ENCODE data around the gene STX18. TPM values are rescaled to one million over a fixed set of nuclear protein-coding genes. Genes with fewer than 3 reads are reported as not detected.
A peak's percentile ranks its signal among the peaks of the same experiment; 100 is the strongest.

The STX18 gene
- 10 to 100 TPM; 27.5 to 37.1 (median 29.8) TPM for total RNA-seq (2021; fragmentation: NEBNext Ultra II Directional; extraction: Animal tissue kit (Norgen Biotek cat#: 25700))
- long read RNA-seq, transcript STX18-201 (11 exons, 2,138 nt) = major isoform, 62 of 66 reads
- long read RNA-seq, partial matches to known transcripts = 1 of 66 reads
- long read RNA-seq, other reads (novel, unspliced or antisense) = 3 of 66 reads

GRCh38 chr4:4541661-4542570, at the start of gene STX18:
Gene STX18 (minus strand): TSS chr4:4542048. CDS start chr4:4541964, 84 bp downstream.
- Mint-ChIP-seq H3K36me3 (ENCODE audit: low read depth) (peaks cover 9% of the 10 kb centered on the region), H3K4me3 (peak within 1 kb of the TSS; percentile 98), H3K27me3 (ENCODE audit: insufficient read depth) (peaks cover 2% of the 10 kb centered on the region; the same call in 1 of the 2 replicates), H3K9me3 (no peaks in the 10 kb centered on the region), H3K27ac (peak within 1 kb of the TSS; percentile 99), H3K4me1 (ENCODE audit: low read depth) (peaks cover 43% of the 10 kb centered on the region)
- no peak for TF ChIP-seq CTCF (IDR thresholded peaks at IDR 0.05)
- peak; percentile 74 for DNase-seq

GRCh38 chr4:4591071-4591470, 49.2 kb upstream of the STX18 start:
- no peak for DNase-seq
- peak overlapping the region; percentile 93 for H3K27ac Mint-ChIP-seq
- no peak for TF ChIP-seq CTCF (IDR thresholded peaks at IDR 0.05)
- peak overlapping the region; percentile 69 for H3K4me3 Mint-ChIP-seq
- peaks cover 36% of the 10 kb centered on the region for H3K9me3 Mint-ChIP-seq
- H3K36me3 Mint-ChIP-seq (ENCODE audit: low read depth) = peaks cover 42% of the 10 kb centered on the region
- H3K4me1 Mint-ChIP-seq (ENCODE audit: low read depth) = peaks cover 37% of the 10 kb centered on the region
- no peaks in the 10 kb centered on the region; the same call in 1 of the 2 replicates for H3K27me3 Mint-ChIP-seq (ENCODE audit: insufficient read depth)

GRCh38 chr4:4590546-4590945, 48.7 kb upstream of the STX18 start:
- Mint-ChIP-seq H3K4me1 (ENCODE audit: low read depth) (peaks cover 42% of the 10 kb centered on the region), H3K36me3 (ENCODE audit: low read depth) (peaks cover 37% of the 10 kb centered on the region), H3K4me3 (peak overlapping the region; percentile 69), H3K27ac (peak overlapping the region; percentile 93), H3K27me3 (ENCODE audit: insufficient read depth) (no peaks in the 10 kb centered on the region; the same call in 1 of the 2 replicates), H3K9me3 (peaks cover 31% of the 10 kb centered on the region)
- DNase-seq = peak; percentile 13
- TF ChIP-seq CTCF (IDR thresholded peaks at IDR 0.05) = no peak

- Mint-ChIP-seq H3K27ac (peak overlapping the region; percentile 87), H3K4me3 (peak overlapping the region; percentile 74), H3K27me3 (ENCODE audit: insufficient read depth) (no peaks in the 10 kb centered on the region), H3K36me3 (ENCODE audit: low read depth) (peaks cover 11% of the 10 kb centered on the region), H3K9me3 (peaks cover 11% of the 10 kb centered on the region; the same call in 1 of the 2 replicates), H3K4me1 (ENCODE audit: low read depth) (peaks cover 47% of the 10 kb centered on the region)
- peak; percentile 82 for DNase-seq
- no peak for TF ChIP-seq CTCF (IDR thresholded peaks at IDR 0.05)
These were observed 43.3 kb upstream of the STX18 start for GRCh38 chr4:4585012-4585670.

- peaks cover 11% of the 10 kb centered on the region; the same call in 1 of the 2 replicates for H3K9me3 Mint-ChIP-seq
- peaks cover 46% of the 10 kb centered on the region for H3K4me1 Mint-ChIP-seq (ENCODE audit: low read depth)
- no peaks in the 10 kb centered on the region for H3K27me3 Mint-ChIP-seq (ENCODE audit: insufficient read depth)
- H3K36me3 Mint-ChIP-seq (ENCODE audit: low read depth) = peaks cover 11% of the 10 kb centered on the region
- no peak for TF ChIP-seq CTCF (IDR thresholded peaks at IDR 0.05)
- no peak for DNase-seq
- H3K4me3 Mint-ChIP-seq = no peak overlapping the region
- peak overlapping the region; percentile 25; the same call in 1 of the 2 replicates for H3K27ac Mint-ChIP-seq
These were observed 41.8 kb upstream of the STX18 start for GRCh38 chr4:4583606-4584005.

Data from HFFc6 (cell line).